BLaER1 treated with 17β-estradiol and CSF1 and Interleukin-3, amounts not matched to agents 10 nM and 100 nM (cell line): ENCODE measurements around the gene INO80.

ENCODE experiments used
- H3K27ac ChIP-seq, 11 experiments: shearing (Covaris generic); formaldehyde crosslinking; 2 replicates each; pipeline ENCODE4 v1.8.1; 2022
- H3K27me3 ChIP-seq, 11 experiments: shearing (Covaris generic); formaldehyde crosslinking; 2 replicates each; pipeline ENCODE4 v1.8.1; 2022
- H3K36me3 ChIP-seq, 11 experiments: shearing (Covaris generic); formaldehyde crosslinking; 2 replicates each; pipeline ENCODE4 v1.8.1; 2022
- H3K4me1 ChIP-seq, 10 experiments: shearing (Covaris generic); formaldehyde crosslinking; 2 replicates each; pipeline ENCODE4 v1.8.1; 2022
- H3K4me2 ChIP-seq, 11 experiments: shearing (Covaris generic); formaldehyde crosslinking; 2 replicates each; pipeline ENCODE4 v1.8.1; 2022
- H3K4me3 ChIP-seq, 10 experiments: shearing (Covaris generic); formaldehyde crosslinking; 2 replicates each; pipeline ENCODE4 v1.8.1; 2022
- H3K9ac ChIP-seq, 11 experiments: shearing (Covaris generic); formaldehyde crosslinking; 2 replicates each; pipeline ENCODE4 v1.8.1; 2022
- H3K9me3 ChIP-seq, 11 experiments: shearing (Covaris generic); formaldehyde crosslinking; replicated peaks in 1 of 11; 2 replicates each; pipeline ENCODE4 v1.8.1; 2022
- H4K20me1 ChIP-seq, 11 experiments: shearing (Covaris generic); formaldehyde crosslinking; 2 replicates each; pipeline ENCODE4 v1.8.1; 2022
- Cebpa-rat ChIP-seq, 11 experiments: shearing (Covaris generic); IDR thresholded peaks; 2 replicates each; pipeline ENCODE4 v1.8.1; 2022

The INO80 gene

DNA sequence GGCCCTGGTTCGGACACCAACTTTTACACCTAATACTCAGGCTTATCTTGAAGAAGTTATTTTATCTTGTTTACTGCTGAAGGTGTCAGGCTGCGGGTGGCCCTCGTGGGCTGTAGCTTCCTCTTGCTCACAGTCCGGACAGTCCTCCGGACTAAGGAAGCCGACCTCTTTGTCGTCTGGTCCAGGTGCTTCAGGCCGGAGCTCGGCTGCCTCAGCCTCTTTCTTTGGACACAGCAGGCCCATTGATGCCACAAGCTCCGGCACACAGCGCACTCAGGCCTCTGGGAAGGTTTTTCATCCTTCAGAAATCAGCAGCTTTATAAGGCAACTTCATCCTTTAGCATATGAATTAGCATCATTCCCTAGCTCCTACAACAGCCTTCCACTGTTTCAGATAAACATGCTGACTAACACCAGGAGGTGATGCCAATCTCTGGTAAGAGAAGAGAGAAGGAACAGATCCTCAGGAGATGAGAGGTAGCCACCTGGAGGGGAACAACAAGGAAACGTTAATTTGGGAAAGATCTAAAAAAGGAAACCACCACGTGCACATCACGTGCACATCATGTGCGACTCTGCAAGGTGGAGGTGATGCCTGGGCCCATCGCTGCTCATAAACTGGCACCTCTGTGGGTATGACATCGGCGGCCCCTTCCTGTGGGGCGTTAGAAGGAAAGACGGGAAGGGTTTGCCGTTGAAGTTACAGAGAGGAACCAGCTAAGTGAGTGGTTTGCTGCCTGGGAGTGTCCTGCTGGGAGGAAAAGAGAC is 167.2 kb downstream of the INO80 start:
- peak overlapping the region; percentile 15 to 58 (median 37); a peak in 19 of 22 replicates for H3K4me2 ChIP-seq
- no peak overlapping the region for H3K4me3 ChIP-seq
- H4K20me1 ChIP-seq = peaks cover 0 to 4% (median 0%) of the 10 kb centered on the region in 11 experiments; a peak in 3 of 22 replicates
- no peaks in the 10 kb centered on the region for H3K9me3 ChIP-seq
- peaks cover 27 to 39% (median 31%) of the 10 kb centered on the region in 10 experiments for H3K4me1 ChIP-seq
- no peak for TF ChIP-seq Cebpa-rat (IDR thresholded peaks at IDR 0.05)
- H3K36me3 ChIP-seq = no peaks in the 10 kb centered on the region
- no peak overlapping the region for H3K9ac ChIP-seq
- no peaks in the 10 kb centered on the region for H3K27me3 ChIP-seq
- H3K27ac ChIP-seq = no peak overlapping the region

DNA sequence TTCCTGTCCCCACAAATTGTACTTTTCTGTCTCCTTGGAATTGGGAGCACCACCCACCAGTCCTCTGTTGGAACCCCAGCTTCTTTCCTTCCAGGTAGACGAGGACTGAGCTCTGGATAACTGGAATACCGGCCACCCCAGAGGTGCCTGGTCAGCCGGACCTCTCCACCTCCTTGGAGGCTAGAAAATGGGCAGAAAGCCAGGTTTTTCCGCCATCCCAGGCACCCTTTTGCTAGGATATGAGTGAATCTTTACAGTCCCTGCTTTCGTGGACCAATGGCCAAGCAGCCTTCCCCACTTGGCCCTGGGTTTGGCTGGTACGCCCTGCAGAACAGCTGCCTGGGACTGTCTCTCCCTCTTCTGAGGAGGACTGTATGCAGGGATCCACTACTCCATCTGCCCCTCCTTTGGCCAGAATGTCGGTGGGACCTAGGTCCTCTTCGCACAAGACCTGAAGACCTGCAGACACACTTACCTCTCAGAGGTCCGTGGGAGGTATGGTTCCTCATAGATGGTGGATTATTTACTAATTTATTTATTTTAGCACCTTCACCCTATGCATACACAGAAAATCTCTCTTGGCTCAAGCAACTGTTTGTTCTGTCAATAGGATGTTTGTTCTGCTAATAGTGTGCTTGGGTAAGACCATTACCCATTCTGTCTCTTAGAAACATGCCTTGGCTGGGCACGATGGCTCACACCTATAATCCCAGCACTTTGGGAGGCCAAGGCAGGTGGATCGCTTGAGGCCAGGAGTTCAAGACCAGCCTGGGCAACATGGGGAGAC is 171.4 kb downstream of the INO80 start:
- Histone ChIP-seq H3K4me2 (peak overlapping the region in 5 of 11 experiments; percentile 94 to 100 (median 96); a peak in 9 of 22 replicates), H3K27ac (no peak overlapping the region), H4K20me1 (no peaks in the 10 kb centered on the region), H3K36me3 (no peaks in the 10 kb centered on the region), H3K4me3 (no peak overlapping the region), H3K27me3 (no peaks in the 10 kb centered on the region), H3K4me1 (peaks cover 50 to 57% (median 53%) of the 10 kb centered on the region in 10 experiments), H3K9me3 (no peaks in the 10 kb centered on the region), H3K9ac (no peak overlapping the region)
- TF ChIP-seq Cebpa-rat (IDR thresholded peaks at IDR 0.05) = no peak

DNA sequence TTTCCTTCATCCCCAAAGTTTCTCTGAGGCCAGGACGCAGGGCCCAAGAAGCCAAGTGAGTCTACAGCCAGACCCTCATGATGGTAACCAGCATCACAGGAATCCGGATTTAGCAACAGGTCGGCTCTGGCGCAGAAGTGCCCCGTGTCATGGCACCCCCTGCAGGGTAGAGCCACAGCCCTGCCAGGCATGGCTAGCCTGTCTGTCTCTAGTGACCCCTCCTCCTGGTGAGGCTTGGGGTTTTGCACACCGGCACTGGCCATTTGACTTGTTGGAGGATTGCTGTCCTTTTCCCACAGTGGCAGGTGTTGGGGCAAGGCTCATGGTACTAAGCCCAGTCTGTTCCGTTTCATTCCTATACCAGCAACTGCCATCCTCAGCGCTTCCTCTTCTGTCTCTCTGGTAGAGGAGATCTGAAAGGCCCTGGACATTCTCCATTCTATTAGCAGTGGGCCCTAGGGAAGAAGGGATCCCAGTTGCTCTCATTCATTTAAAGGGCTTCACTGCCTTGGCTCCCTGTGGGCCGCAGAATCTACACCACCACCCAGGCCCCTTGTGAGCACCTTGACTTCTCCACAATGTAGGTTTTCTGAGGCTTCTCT is 172.2 kb downstream of the INO80 start:
- no peaks in the 10 kb centered on the region for H3K36me3 ChIP-seq
- no peak for TF ChIP-seq Cebpa-rat (IDR thresholded peaks at IDR 0.05)
- peaks cover 51 to 58% (median 53%) of the 10 kb centered on the region in 10 experiments for H3K4me1 ChIP-seq
- H3K27ac ChIP-seq = peak overlapping the region in 4 of 11 experiments; percentile 87 to 95 (median 93); a peak in 3 of 22 replicates
- H3K9me3 ChIP-seq = no peaks in the 10 kb centered on the region
- peak overlapping the region; percentile 89 to 100 (median 95) for H3K4me2 ChIP-seq
- H3K9ac ChIP-seq = no peak overlapping the region; a peak in 3 of 22 replicates
- no peak overlapping the region for H3K4me3 ChIP-seq
- no peaks in the 10 kb centered on the region for H4K20me1 ChIP-seq
- no peaks in the 10 kb centered on the region for H3K27me3 ChIP-seq

DNA sequence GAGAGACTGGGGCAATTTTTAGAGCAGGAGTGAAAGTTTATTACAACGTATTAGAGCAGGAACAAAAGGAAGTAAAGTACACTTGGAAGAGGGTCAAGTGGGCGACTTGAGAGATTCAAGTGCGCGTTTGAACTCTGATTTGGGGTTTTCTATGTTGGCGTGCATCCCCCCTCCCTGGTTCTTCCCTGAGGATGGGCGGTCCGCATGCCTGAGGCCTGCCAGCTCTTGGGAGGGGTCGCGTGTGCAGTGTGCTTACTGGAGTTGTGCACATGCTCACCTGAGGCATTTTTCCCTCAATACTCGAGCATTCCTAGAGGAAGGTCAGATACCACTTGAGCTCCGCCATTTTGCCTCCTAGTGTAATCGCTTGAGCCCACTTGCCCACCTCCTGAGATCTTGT is 173.2 kb downstream of the INO80 start:
- Histone ChIP-seq H3K36me3 (no peaks in the 10 kb centered on the region; a peak in 1 of 22 replicates), H3K4me2 (peak overlapping the region; percentile 89 to 100 (median 95)), H3K27me3 (no peaks in the 10 kb centered on the region), H3K4me3 (peak overlapping the region; percentile 55 to 72 (median 62)), H3K9ac (peak overlapping the region; percentile 78 to 89 (median 86)), H3K27ac (peak overlapping the region; percentile 83 to 95 (median 88); a peak in 20 of 22 replicates), H3K4me1 (peaks cover 60 to 66% (median 63%) of the 10 kb centered on the region in 10 experiments), H3K9me3 (no peaks in the 10 kb centered on the region), H4K20me1 (peaks cover 0 to under 1% (median 0%) of the 10 kb centered on the region in 11 experiments; a peak in 1 of 22 replicates)
- TF ChIP-seq Cebpa-rat (IDR thresholded peaks at IDR 0.05) = no peak

DNA sequence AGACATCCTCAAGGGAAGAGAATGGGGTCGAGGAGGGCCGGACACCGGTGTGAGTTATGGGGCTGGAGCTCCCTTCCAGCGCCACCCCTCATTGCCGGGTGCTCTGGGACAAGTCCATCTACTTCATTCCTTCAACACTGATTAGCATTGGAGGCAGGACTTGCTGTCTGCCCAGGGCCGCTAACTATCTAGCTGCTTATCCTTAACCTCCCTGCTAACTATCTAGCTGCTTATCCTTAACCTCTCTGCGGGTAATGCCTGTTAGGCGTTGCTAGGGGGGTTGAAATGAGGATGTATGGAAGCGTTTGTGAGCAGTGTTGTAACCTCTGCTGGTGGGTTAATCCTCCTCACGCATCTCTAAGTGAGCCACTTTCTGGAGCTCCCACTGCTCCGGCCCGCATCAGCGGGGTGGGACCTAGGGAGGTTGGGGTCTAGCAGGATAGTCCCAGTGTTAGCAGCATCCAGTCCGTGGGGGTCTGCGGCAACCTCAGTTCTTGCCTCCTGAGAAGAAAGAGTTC is 173.7 kb downstream of the INO80 start:
- H3K4me2 ChIP-seq = peak overlapping the region; percentile 89 to 100 (median 95)
- no peaks in the 10 kb centered on the region; a peak in 1 of 22 replicates for H3K36me3 ChIP-seq
- TF ChIP-seq Cebpa-rat (IDR thresholded peaks at IDR 0.05) = no peak
- no peaks in the 10 kb centered on the region for H3K9me3 ChIP-seq
- peaks cover 65 to 71% (median 68%) of the 10 kb centered on the region in 10 experiments for H3K4me1 ChIP-seq
- peak overlapping the region; percentile 55 to 72 (median 62) for H3K4me3 ChIP-seq
- peak overlapping the region; percentile 78 to 89 (median 86) for H3K9ac ChIP-seq
- no peaks in the 10 kb centered on the region for H3K27me3 ChIP-seq
- H4K20me1 ChIP-seq = peaks cover 0 to 5% (median 0%) of the 10 kb centered on the region in 11 experiments; a peak in 1 of 22 replicates
- H3K27ac ChIP-seq = peak overlapping the region; percentile 83 to 95 (median 88)

DNA sequence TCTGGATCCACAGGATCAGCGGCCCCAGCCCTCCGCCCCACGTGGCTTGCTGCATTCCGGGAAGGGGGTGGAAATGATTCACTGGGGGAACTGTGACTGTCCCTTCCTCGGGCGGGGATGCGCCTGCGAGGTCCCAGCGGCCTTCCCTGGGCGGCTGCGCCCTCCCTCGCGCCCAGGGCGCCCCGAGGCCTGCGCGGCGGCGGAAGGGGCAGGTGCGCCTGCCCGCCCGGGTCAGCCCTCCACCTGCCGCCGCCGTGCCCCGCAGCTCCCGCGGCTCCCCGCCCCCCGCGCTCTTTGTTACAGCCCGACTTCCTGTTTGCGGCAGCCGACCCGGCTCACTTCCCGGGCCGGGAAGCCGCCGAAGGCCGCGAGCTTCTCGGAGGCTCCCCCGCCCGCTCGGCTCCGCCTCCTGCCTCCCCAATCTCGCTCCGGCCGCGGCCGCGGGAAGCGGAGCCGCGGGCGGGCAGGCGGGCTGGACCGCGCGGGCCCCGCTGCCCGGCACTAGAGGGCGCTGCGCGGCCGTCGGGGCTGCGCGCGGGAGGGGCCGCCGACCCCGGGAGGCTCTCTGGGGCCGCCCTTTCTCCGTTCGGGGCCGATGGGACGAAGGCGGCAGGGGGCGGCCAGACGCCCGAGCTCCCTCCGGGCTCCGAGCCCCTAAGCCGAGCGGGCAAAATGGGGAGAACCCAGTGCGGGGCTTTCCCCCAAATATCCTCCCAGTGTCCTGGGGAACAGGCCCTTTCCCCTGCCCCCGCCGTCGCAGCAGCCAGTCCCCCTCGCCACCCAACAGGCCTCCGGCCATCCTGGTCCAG is 174.3 kb downstream of the INO80 start:
- Histone ChIP-seq H3K4me2 (peak overlapping the region; percentile 89 to 100 (median 95)), H3K9me3 (no peaks in the 10 kb centered on the region), H3K9ac (peak overlapping the region; percentile 78 to 89 (median 86)), H3K27me3 (no peaks in the 10 kb centered on the region), H3K4me1 (peaks cover 71 to 78% (median 74%) of the 10 kb centered on the region in 10 experiments), H3K36me3 (no peaks in the 10 kb centered on the region; a peak in 1 of 22 replicates), H3K27ac (peak overlapping the region; percentile 83 to 95 (median 88)), H3K4me3 (peak overlapping the region; percentile 55 to 72 (median 62)), H4K20me1 (peaks cover 0 to 9% (median 0%) of the 10 kb centered on the region in 11 experiments; a peak in 1 of 22 replicates)
- TF ChIP-seq Cebpa-rat (IDR thresholded peaks at IDR 0.05) = no peak

DNA sequence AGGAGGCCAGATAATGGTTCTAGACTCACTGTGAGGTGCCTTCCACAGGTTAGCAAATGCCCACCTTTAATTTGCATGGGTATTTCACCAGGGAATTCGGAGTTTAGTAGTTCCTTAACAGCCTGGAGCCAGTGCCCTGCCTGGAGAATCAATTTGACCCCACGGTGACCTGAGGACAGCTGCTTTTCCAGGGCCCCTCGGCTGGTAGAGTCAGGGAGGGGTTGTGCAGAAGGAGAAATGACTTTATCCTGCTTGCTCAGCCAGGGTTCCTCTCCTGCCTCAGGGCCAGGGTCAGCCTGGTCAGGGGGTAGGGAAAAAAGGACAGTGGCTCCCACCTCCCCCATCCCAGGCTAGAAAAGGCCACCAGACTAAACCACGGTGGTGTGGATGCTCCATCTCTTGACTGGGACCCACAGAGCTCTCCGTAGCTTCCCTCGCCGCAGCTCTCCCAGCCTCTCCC is 175.0 kb downstream of the INO80 start:
- Histone ChIP-seq H3K4me1 (peaks cover 78 to 84% (median 81%) of the 10 kb centered on the region in 10 experiments), H3K27me3 (no peaks in the 10 kb centered on the region), H4K20me1 (peaks cover 0 to 16% (median 0%) of the 10 kb centered on the region in 11 experiments; a peak in 1 of 22 replicates), H3K4me3 (peak overlapping the region; percentile 55 to 72 (median 62)), H3K36me3 (peaks cover 0 to 4% (median 0%) of the 10 kb centered on the region in 11 experiments; a peak in 3 of 22 replicates), H3K9me3 (no peaks in the 10 kb centered on the region), H3K4me2 (peak overlapping the region; percentile 89 to 100 (median 95)), H3K9ac (peak overlapping the region; percentile 78 to 89 (median 86)), H3K27ac (peak overlapping the region; percentile 83 to 95 (median 88))
- no peak for TF ChIP-seq Cebpa-rat (IDR thresholded peaks at IDR 0.05)
